K562 (cell line): Measurements from ENCODE around the gene ECT2. TPM values are rescaled to one million over a fixed set of nuclear protein-coding genes. Genes with fewer than 3 reads are reported as not detected.
A peak's percentile ranks its signal among the peaks of the same experiment; 100 is the strongest.

Source experiments
- DDX20 ChIP-seq: fragments of 450-650 bp; IDR thresholded peaks from 2 replicates; pipeline ENCODE4 v1.6.1; 2016; ENCODE audit warnings: missing genetic modification characterization, low read depth, mild to moderate bottlenecking, missing compliant biosample characterization, moderate library complexity
- ETV1 ChIP-seq: fragments of 450-650 bp; conservative IDR thresholded peaks from 2 replicates; pipeline ENCODE4 v1.6.1; 2016; ENCODE audit warnings: missing genetic modification characterization, control low read depth, low read depth, missing compliant biosample characterization
- KAT2B ChIP-seq: IDR thresholded peaks from one replicate; pipeline ENCODE4 v1.6.1; 2012; ENCODE audit warnings: low read depth, mild to moderate bottlenecking, control low read depth, inconsistent platforms, low read length, moderate library complexity
- LARP7 ChIP-seq: fragments of 450-650 bp; IDR thresholded peaks from 2 replicates; pipeline ENCODE4 v1.6.1; 2016
- MEF2D ChIP-seq: conservative IDR thresholded peaks from 2 replicates; pipeline ENCODE4 v1.6.1; 2016; ENCODE audit warnings: low read depth, missing genetic modification characterization, missing compliant biosample characterization
- PCBP2 ChIP-seq: fragments of 200-400 bp; formaldehyde crosslinking; IDR thresholded peaks from 2 replicates; pipeline ENCODE4 v1.6.1; 2018; ENCODE audit warnings: low read length, low read depth, mild to moderate bottlenecking, moderate library complexity; ENCODE audit not compliant: poor library complexity, severe bottlenecking
- RAD21 ChIP-seq, 2 experiments: fragments of 250-450 bp in 1 of 2; fragments of 450-650 bp in 1 of 2; sonication (Bioruptor Pico) in 1 of 2; formaldehyde crosslinking in 1 of 2; IDR thresholded peaks in 1 of 2; conservative IDR thresholded peaks in 1 of 2; 2 replicates each; pipeline versions ENCODE4 v1.4.0 to v1.8.0; 2020 to 2022; ENCODE audit warnings: mild to moderate bottlenecking in 2 of 2, moderate library complexity in 1 of 2
- SETDB1 ChIP-seq: IDR thresholded peaks from one replicate; pipeline ENCODE4 v1.6.1; 2012; ENCODE audit warnings: low read length, control low read depth, inconsistent platforms
- ZBTB40 ChIP-seq, 2 experiments: fragments of 450-650 bp in 1 of 2; sonication (generic) in 1 of 2; formaldehyde crosslinking in 1 of 2; IDR thresholded peaks; 2 replicates each; pipeline versions ENCODE4 v1.7.1 to v1.9.0; 2016 to 2022; ENCODE audit warnings: inconsistent platforms in 1 of 2, mild to moderate bottlenecking in 1 of 2, missing genetic modification reagents in 1 of 2
- polyA plus RNA-seq, 8 experiments: library from polyadenylated mRNA; depleted of rRNA in 4 of 8; stranded (reverse) in 5 of 8; unstranded in 3 of 8; fragments of >200 nt; fragmentation: Nextera tagmentation in 2 of 8; fragmentation: Illumina TruSeq in 1 of 8; extraction: Ambion mirVana in 2 of 8; extraction: Trizol in 1 of 8; gene quantifications; 2 replicates each; pipeline versions ENCODE4 v1.2.1 to v1.2.3, GENCODE V29; 2011 to 2014; ENCODE audit warnings: inconsistent platforms in 1 of 8, missing spikeins in 1 of 8
- total RNA-seq, 7 experiments: library from RNA; depleted of rRNA in 6 of 7; stranded (reverse); fragments of >200 nt in 6 of 7; fragmentation: Illumina TruSeq in 2 of 7; extraction: Trizol in 2 of 7; gene quantifications; 2 replicates each; pipeline versions ENCODE4 v1.2.1 to v1.2.3, GENCODE V29; 2011 to 2021; ENCODE audit warnings: low replicate concordance in 1 of 7

The ECT2 gene
- total and polyA plus RNA-seq, 9 of the 15 experiments (the other 6 are each of a cell fraction or from before 2014, with no cell fraction given), result 19.0 to 53.0 (median 36.5) TPM

- TF ChIP-seq MEF2D (tag) (no peak), DDX20 (tag) (no peak), ZBTB40 (IDR thresholded peaks at IDR 0.05) (0 out of 2 replicates have a peak, but pooled peaks have one; percentile 48), ZBTB40 (CRISPR knock-in tag; IDR thresholded peaks at IDR 0.05) (no peak), ETV1 (no peak), PCBP2 (no peak), LARP7 (no peak), KAT2B (no peak), SETDB1 (no peak), RAD21 (CRISPR knock-in tag; conservative IDR thresholded peaks at IDR 0.05 in 1 of 2, IDR thresholded peaks at IDR 0.05 in 1 of 2) (peak; percentile 76 to 89)
These were observed 86.0 kb downstream of the ECT2 start (continued) for GRCh38 chr3:172836390-172836997.
